ENCODE measurements around the gene HK1.

- TF ChIP-seq POLR2A (IDR thresholded peaks at IDR 0.05; ENCODE audit: low read length) = no peak
- no peak for TF ChIP-seq GATA1 (IDR thresholded peaks at IDR 0.05; ENCODE audit: low read depth, low read length)
Observed at GRCh38 chr10:69385454-69386350, 107.4 kb downstream of the HK1 start.
